HepG2 (cell line): ENCODE results near the gene BCKDHB. TPM values are rescaled to one million over a fixed set of nuclear protein-coding genes. Genes with fewer than 3 reads are reported as not detected.

Source experiments
- ATAC-seq: fragments of 200-7000 bp; cut with Tn5 transposase; 3 replicates; pipeline ENCODE4 v1.9.1; 2020; ENCODE audit warnings: mild to moderate bottlenecking, moderate library complexity
- BruUV-seq: library from RNA; stranded (reverse); fragments of 400-500 nt; replicated peaks from 2 replicates; lab custom pipeline; 2021; lab: Mats Ljungman, UMichigan
- CTCF ChIA-PET: fragments of 300-600 bp; formaldehyde crosslinking; extraction: SDS; loops from one replicate; lab custom pipeline; 2021; ENCODE audit warnings: low total read pairs, inconsistent platforms, low intra/inter-chr PET ratio; lab: Yijun Ruan, JAX
- POLR2A ChIA-PET: fragments of 350-600 bp; sonication (Branson Sonifier 250); formaldehyde crosslinking; loops from one replicate; lab custom pipeline; 2020; ENCODE audit warnings: antibody characterized with exemption, inconsistent platforms; lab: Yijun Ruan, JAX
- DNase-seq: peaks from one replicate; pipeline ENCODE4 v3.0.0-alpha.2; 2015; ENCODE audit warnings: low spot score
- FAIRE-seq: peaks from 3 replicates; lab custom pipeline; 2011; peaks lifted over from hg19 to GRCh38; lab: Jason Lieb, UNC
- H2AFZ ChIP-seq: one replicate; pipeline ENCODE4 v1.6.1; 2011; ENCODE audit warnings: low read length, inconsistent platforms
- H3K27ac ChIP-seq: fragments of 300-600 bp; 3 replicates; pipeline ENCODE4 v1.8.0; 2011; ENCODE audit warnings: mixed run types, mild to moderate bottlenecking, mixed read lengths, low read length, inconsistent platforms; ENCODE audit not compliant: insufficient read depth; ENCODE audit errors: extremely low read length
- H3K27me3 ChIP-seq, 2 experiments: fragments of 200-600 bp in 1 of 2; 2 replicates in 1 of 2; 3 replicates in 1 of 2; pipeline versions ENCODE4 v1.6.0 to v1.8.0; 2011; ENCODE audit warnings: low read length in 2 of 2, mild to moderate bottlenecking in 2 of 2, moderate library complexity in 2 of 2, inconsistent platforms in 1 of 2; ENCODE audit not compliant: insufficient read depth in 2 of 2, control insufficient read depth in 1 of 2
- H3K36me3 ChIP-seq, 2 experiments: fragments of 200-600 bp in 1 of 2; replicated peaks in 1 of 2; 2 replicates in 1 of 2; 3 replicates in 1 of 2; pipeline versions ENCODE4 v1.5.1 to v1.8.0; 2011; ENCODE audit warnings: low read length in 2 of 2, inconsistent platforms in 1 of 2; ENCODE audit not compliant: insufficient read depth in 2 of 2, control insufficient read depth in 1 of 2
- H3K4me1 ChIP-seq: 2 replicates; pipeline ENCODE4 v1.5.1; 2012; ENCODE audit warnings: low read length, inconsistent platforms; ENCODE audit not compliant: insufficient read depth
- H3K4me2 ChIP-seq: 2 replicates; pipeline ENCODE4 v1.6.0; 2011; ENCODE audit warnings: low read depth, low read length, inconsistent platforms
- H3K4me3 ChIP-seq, 3 experiments: fragments of 200-600 bp in 1 of 3; sonication (generic), shearing (Covaris generic) in 1 of 3; replicated peaks in 1 of 3; 2 replicates each; pipeline ENCODE4 v1.5.1; 2011 to 2016; ENCODE audit warnings: low read length in 3 of 3, inconsistent platforms in 2 of 3, low read depth in 2 of 3, mild to moderate bottlenecking in 2 of 3, control low read depth in 1 of 3, mixed read lengths in 1 of 3; ENCODE audit not compliant: insufficient read depth in 1 of 3
- H3K79me2 ChIP-seq: one replicate; pipeline ENCODE4 v1.6.1; 2011; ENCODE audit warnings: low read length, inconsistent platforms; ENCODE audit not compliant: insufficient read depth
- H3K9ac ChIP-seq: 2 replicates; pipeline ENCODE4 v1.6.0; 2011; ENCODE audit warnings: mild to moderate bottlenecking, low read depth, low read length, inconsistent platforms; ENCODE audit not compliant: insufficient read depth
- H3K9me3 ChIP-seq: 2 replicates; pipeline ENCODE4 v1.5.1; 2012; ENCODE audit warnings: mild to moderate bottlenecking, low read length
- H4K20me1 ChIP-seq: 2 replicates; pipeline ENCODE4 v1.6.0; 2011; ENCODE audit warnings: inconsistent platforms, mild to moderate bottlenecking, low read length, moderate library complexity; ENCODE audit not compliant: insufficient read depth
- BCL6 ChIP-seq: IDR thresholded peaks from 2 replicates; pipeline ENCODE4 v1.6.1; 2016; ENCODE audit warnings: missing genetic modification reagents, missing compliant biosample characterization
- DMTF1 ChIP-seq: sonication (generic); formaldehyde crosslinking; IDR thresholded peaks from 2 replicates; pipeline ENCODE4 v1.4.0; 2020; ENCODE audit warnings: mild to moderate bottlenecking, missing genetic modification reagents
- DZIP1 ChIP-seq: sonication (generic); formaldehyde crosslinking; IDR thresholded peaks from 2 replicates; pipeline ENCODE4 v1.5.0; 2020; ENCODE audit warnings: mild to moderate bottlenecking, missing genetic modification reagents
- HDAC6 ChIP-seq: fragments of 200-600 bp; sonication (generic); IDR thresholded peaks from 2 replicates; pipeline ENCODE4 v1.7.0; 2017; ENCODE audit warnings: mild to moderate bottlenecking, antibody characterized with exemption, low read length, low read depth
- KDM3A ChIP-seq: IDR thresholded peaks from 2 replicates; pipeline ENCODE4 v1.6.1; 2018; ENCODE audit warnings: low read depth, missing compliant biosample characterization
- KLF15 ChIP-seq: sonication (generic); formaldehyde crosslinking; IDR thresholded peaks from 2 replicates; pipeline ENCODE4 v1.8.1; 2023; ENCODE audit warnings: borderline replicate concordance, mild to moderate bottlenecking, inconsistent platforms, missing genetic modification reagents, mixed read lengths
- RFXANK ChIP-seq: IDR thresholded peaks from 2 replicates; pipeline ENCODE4 v1.6.1; 2016
- SP140L ChIP-seq: sonication (generic); formaldehyde crosslinking; IDR thresholded peaks from 2 replicates; pipeline ENCODE4 v1.4.0; 2020; ENCODE audit warnings: missing genetic modification reagents, borderline replicate concordance
- SUZ12 ChIP-seq: fragments of 150-350 bp; IDR thresholded peaks from 2 replicates; pipeline ENCODE4 v1.6.1; 2014; ENCODE audit warnings: low read depth, low read length
- ZFP90 ChIP-seq: sonication (generic); formaldehyde crosslinking; IDR thresholded peaks from 2 replicates; pipeline ENCODE4 v1.8.0; 2022; ENCODE audit warnings: missing genetic modification reagents, mild to moderate bottlenecking, inconsistent platforms, borderline replicate concordance
- ZNF276 ChIP-seq: sonication (generic); formaldehyde crosslinking; IDR thresholded peaks from 2 replicates; pipeline ENCODE4 v1.4.0; 2020; ENCODE audit warnings: mild to moderate bottlenecking, low read depth, missing genetic modification reagents
- ZNF335 ChIP-seq: sonication (generic); formaldehyde crosslinking; IDR thresholded peaks from 2 replicates; pipeline ENCODE4 v1.4.0; 2020; ENCODE audit warnings: missing genetic modification reagents
- ZNF615 ChIP-seq: sonication (generic); formaldehyde crosslinking; IDR thresholded peaks from 2 replicates; pipeline ENCODE4 v1.5.0; 2020; ENCODE audit warnings: mild to moderate bottlenecking, missing genetic modification reagents, borderline replicate concordance
- ZNF720 ChIP-seq: sonication (generic); formaldehyde crosslinking; IDR thresholded peaks from 2 replicates; pipeline ENCODE4 v1.4.0; 2020; ENCODE audit warnings: missing genetic modification reagents
- ZSCAN20 ChIP-seq: sonication (generic); formaldehyde crosslinking; IDR thresholded peaks from 2 replicates; pipeline ENCODE4 v1.4.0; 2020; ENCODE audit warnings: missing genetic modification reagents, mild to moderate bottlenecking, borderline replicate concordance
- WGBS: methylation state at CpG from one replicate; pipeline ENCODE4 v1.1.6; 2017; ENCODE audit warnings: low lambda C conversion rate; 5-methylcytosine and 5-hydroxymethylcytosine counted together
- in situ Hi-C: cut with HindIII; loops from 2 replicates; pipeline ENCODE4 v1.10.0; 2017; ENCODE audit warnings: low pct_unique_long_range_greater_than_20kb; ENCODE audit not compliant: extremely low pct_ligation_motif_present
- intact Hi-C: fragments of 100-400 bp; cut with micrococcal nuclease; formaldehyde crosslinking; loops from one replicate; pipeline ENCODE4 v1.10.0; 2022; ENCODE audit not compliant: unreplicated experiment
- polyA plus RNA-seq, 8 experiments: library from polyadenylated mRNA; depleted of rRNA in 3 of 8; stranded (reverse) in 7 of 8; unstranded in 1 of 8; fragments of >200 nt; fragmentation: Illumina TruSeq in 4 of 8; extraction: Trizol in 4 of 8; gene quantifications; 2 replicates each; pipeline versions ENCODE4 v1.2.1 to v1.2.3, GENCODE V29; 2011 to 2016; ENCODE audit warnings: low read depth in 4 of 8, missing spikeins in 1 of 8, mixed read lengths in 1 of 8; ENCODE audit not compliant: insufficient read depth in 1 of 8
- total RNA-seq, 5 experiments: library from RNA; depleted of rRNA; stranded (reverse); fragments of >200 nt; fragmentation: Illumina TruSeq; extraction: Trizol; gene quantifications; 2 replicates each; pipeline ENCODE4 v1.2.3, GENCODE V29; 2016; ENCODE audit warnings: low read depth in 1 of 5

BCKDHB gene
- total and polyA plus RNA-seq, 2 of the 13 experiments (the other 11 are each of a cell fraction or from before 2014, with no cell fraction given): 10.8 to 13.6 TPM

GRCh38 chr6:80223743-80224212 is 117.3 kb downstream of the BCKDHB start (continued):
- TF ChIP-seq ZNF720 (CRISPR knock-in tag): no peak
- TF ChIP-seq ZNF335 (CRISPR knock-in tag): no peak
- no peak for TF ChIP-seq ZNF276 (CRISPR knock-in tag)
- TF ChIP-seq BCL6 (CRISPR knock-in tag): no peak
- TF ChIP-seq KLF15: no peak
- TF ChIP-seq, all 625 proteins: peak for 0

- BruUV-seq: no TSS peak
- H3K4me1 ChIP-seq: no peaks in the 10 kb centered on the region
- H3K27ac ChIP-seq: no peak overlapping the region
- H3K79me2 ChIP-seq: no peaks in the 10 kb centered on the region
- 87% methylated on average over 3 of the region's 3 CpGs for WGBS
- H3K4me3 ChIP-seq: no peak overlapping the region
- no peaks in the 10 kb centered on the region for H3K27me3 ChIP-seq
- no peaks in the 10 kb centered on the region for H3K9me3 ChIP-seq
- no peak for DNase-seq
- POLR2A ChIA-PET: no interaction called here
- FAIRE-seq: no peak
- H2AFZ ChIP-seq: no peak overlapping the region
- intact Hi-C loops (no loop called here), in situ Hi-C loops (no loop called here)
- H3K4me2 ChIP-seq: no peak overlapping the region
- CTCF ChIA-PET: no interaction called here
- ATAC-seq: no peak
- no peaks in the 10 kb centered on the region for H3K36me3 ChIP-seq
- H4K20me1 ChIP-seq: no peaks in the 10 kb centered on the region
- no peak overlapping the region for H3K9ac ChIP-seq
- no peak for TF ChIP-seq DMTF1 (CRISPR knock-in tag)
- no peak for TF ChIP-seq SUZ12
- TF ChIP-seq ZFP90 (CRISPR knock-in tag): no peak
- TF ChIP-seq HDAC6: no peak
- no peak for TF ChIP-seq DZIP1 (CRISPR knock-in tag)
- TF ChIP-seq RFXANK (CRISPR knock-in tag): no peak
- no peak for TF ChIP-seq KDM3A
- no peak for TF ChIP-seq SP140L (CRISPR knock-in tag)
- TF ChIP-seq ZSCAN20 (CRISPR knock-in tag): no peak
- no peak for TF ChIP-seq ZNF615
These were observed 119.7 kb downstream of the BCKDHB start for GRCh38 chr6:80226151-80226550.
